Measurements from ENCODE around the gene FAM78B. TPM values are rescaled to one million over a fixed set of nuclear protein-coding genes. Genes with fewer than 3 reads are reported as not detected.

FAM78B gene
- total and polyA plus RNA-seq, 2 of the 8 experiments (the other 6 are each of a cell fraction or from before 2014, with no cell fraction given): 2.3 to 3.6 TPM

GRCh38 chr1:166182281-166182680 lies 15.5 kb upstream of the FAM78B start (continued):
- no peak for TF ChIP-seq BCL11A (IDR thresholded peaks at IDR 0.05; ENCODE audit: low read depth in 2 of 2, low read length in 2 of 2)
- no peak for TF ChIP-seq RXRA (IDR thresholded peaks at IDR 0.05; ENCODE audit: insufficient read depth, low read depth, low read length)
- no peak for TF ChIP-seq TAF7 (optimal IDR thresholded peaks at IDR 0.05; ENCODE audit: borderline replicate concordance, low read depth, low read length)
- TF ChIP-seq BRCA1 (IDR thresholded peaks at IDR 0.05; ENCODE audit: low read depth, low read length): no peak
- TF ChIP-seq EZH2 (IDR thresholded peaks at IDR 0.05; ENCODE audit: low read depth, low read length, severe bottlenecking): no peak
- no peak for TF ChIP-seq FOSL1 (IDR thresholded peaks at IDR 0.05; ENCODE audit: insufficient read depth, low read depth, low read length)
